ENCODE data around the gene CLPSL2. TPM values are rescaled to one million over a fixed set of nuclear protein-coding genes. Genes with fewer than 3 reads are reported as not detected.

The CLPSL2 gene
- polyA plus RNA-seq, 1 experiment: not detected

DNA sequence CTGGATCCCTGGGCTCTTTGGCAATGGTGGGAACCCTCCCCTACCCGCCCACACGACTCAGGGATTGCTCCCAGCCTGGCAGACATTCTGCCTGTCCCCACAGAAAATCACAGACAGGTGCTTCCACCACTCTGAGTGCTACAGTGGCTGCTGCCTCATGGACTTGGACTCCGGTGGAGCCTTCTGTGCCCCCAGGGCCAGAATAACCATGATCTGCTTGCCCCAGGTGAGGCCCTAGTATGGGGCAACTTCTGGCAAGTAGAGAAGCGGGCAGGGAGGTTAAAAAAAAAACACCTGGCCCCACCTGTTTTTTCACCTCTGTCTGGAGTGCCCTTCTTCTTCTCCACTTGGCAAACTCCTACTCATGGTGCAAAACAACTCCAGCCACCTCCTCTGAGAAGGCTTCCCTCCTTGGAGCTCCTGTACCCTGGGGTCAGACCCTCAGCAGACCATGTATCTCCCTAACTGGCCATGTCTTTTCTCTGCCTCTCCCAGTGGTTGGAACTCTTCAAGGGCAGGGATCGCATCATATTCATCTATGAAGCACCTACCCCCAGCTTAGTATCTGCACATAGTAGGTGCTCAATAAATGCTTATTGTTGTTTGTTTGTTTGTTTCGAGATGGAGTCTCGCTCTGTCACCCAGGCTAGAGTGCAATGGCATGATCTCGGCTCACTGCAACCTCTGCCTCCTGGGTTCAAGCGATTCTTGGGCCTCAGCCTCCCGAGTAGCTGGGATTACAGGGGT, 1.1 kb downstream of the CLPSL2 start:
- ChIA-PET CTCF (interaction anchor here (0.6 kb wide), 1 partner anchor 41 kb away, joined by 3 read pairs; no protein-coding TSS in a partner anchor), POLR2A (no interaction called here)
- no peak overlapping the region for H3K27ac ChIP-seq (ENCODE audit: low read depth, low read length)
- peaks cover 3% of the 10 kb centered on the region; the same call in 1 of the 2 replicates for H3K9me3 ChIP-seq (ENCODE audit: control insufficient read depth, insufficient read depth, low read length)
- TF ChIP-seq, protein P1, sequence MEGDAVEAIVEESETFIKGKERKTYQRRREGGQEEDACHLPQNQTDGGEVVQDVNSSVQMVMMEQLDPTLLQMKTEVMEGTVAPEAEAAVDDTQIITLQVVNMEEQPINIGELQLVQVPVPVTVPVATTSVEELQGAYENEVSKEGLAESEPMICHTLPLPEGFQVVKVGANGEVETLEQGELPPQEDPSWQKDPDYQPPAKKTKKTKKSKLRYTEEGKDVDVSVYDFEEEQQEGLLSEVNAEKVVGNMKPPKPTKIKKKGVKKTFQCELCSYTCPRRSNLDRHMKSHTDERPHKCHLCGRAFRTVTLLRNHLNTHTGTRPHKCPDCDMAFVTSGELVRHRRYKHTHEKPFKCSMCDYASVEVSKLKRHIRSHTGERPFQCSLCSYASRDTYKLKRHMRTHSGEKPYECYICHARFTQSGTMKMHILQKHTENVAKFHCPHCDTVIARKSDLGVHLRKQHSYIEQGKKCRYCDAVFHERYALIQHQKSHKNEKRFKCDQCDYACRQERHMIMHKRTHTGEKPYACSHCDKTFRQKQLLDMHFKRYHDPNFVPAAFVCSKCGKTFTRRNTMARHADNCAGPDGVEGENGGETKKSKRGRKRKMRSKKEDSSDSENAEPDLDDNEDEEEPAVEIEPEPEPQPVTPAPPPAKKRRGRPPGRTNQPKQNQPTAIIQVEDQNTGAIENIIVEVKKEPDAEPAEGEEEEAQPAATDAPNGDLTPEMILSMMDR (IDR thresholded peaks at IDR 0.05; ENCODE audit: low read depth, low read length): no peak
- peaks cover 35% of the 10 kb centered on the region for H3K27me3 ChIP-seq (ENCODE audit: control insufficient read depth, insufficient read depth, low read length)
- H3K4me3 ChIP-seq (ENCODE audit: low read depth, low read length): no peak overlapping the region
- DNase-seq (ENCODE audit: low read depth, low spot score): no peak

DNA sequence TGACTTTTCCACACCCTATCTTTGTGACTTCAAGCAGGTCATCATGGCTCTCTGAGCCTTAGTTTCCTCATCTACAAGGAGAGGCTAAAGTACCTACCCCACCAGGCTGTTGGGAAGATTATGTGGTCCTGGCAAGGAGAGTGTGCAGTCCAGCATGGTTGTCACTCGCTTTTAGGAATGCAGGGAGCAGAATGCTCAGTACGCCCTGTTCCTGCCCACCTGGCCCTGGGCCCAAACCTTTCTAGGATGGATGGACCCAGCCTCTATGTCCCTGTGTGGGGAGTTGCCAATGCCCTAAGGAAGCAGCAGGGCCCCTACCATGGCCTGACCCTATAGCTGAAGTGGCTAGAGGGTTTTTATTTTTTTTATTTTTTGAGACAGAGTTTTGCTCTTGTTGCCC, 2.0 kb downstream of the CLPSL2 start:
- ChIA-PET CTCF (no interaction called here), POLR2A (no interaction called here)
- Histone ChIP-seq H3K9me3 (ENCODE audit: control insufficient read depth, insufficient read depth, low read length) (peaks cover 3% of the 10 kb centered on the region; the same call in 1 of the 2 replicates), H3K4me3 (ENCODE audit: low read depth, low read length) (no peak overlapping the region), H3K27me3 (ENCODE audit: control insufficient read depth, insufficient read depth, low read length) (peaks cover 35% of the 10 kb centered on the region), H3K27ac (ENCODE audit: low read depth, low read length) (no peak overlapping the region)
- DNase-seq (ENCODE audit: low read depth, low spot score): no peak
- TF ChIP-seq, protein P1 (IDR thresholded peaks at IDR 0.05; ENCODE audit: low read depth, low read length): no peak

DNA sequence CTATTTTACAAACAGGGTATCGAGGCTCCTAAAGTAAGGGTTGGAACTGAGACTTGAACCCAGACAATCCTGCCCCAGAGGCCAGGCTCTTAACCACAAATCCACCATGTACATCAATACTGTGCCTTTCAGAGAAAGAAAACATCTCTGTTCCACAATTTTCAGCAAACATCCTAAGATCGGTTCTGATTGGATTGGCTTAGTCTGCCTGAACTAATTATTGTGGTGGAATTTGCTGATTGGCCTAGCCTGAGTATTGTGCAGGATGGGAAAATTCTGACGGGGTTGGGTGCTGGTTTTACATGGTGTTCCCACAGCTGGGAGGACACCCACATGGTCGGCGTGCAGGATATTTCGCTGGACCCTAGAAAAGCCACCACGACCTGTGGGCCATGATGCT, 4.3 kb downstream of the CLPSL2 start, which contains the start of gene CLPSL1:
CLPSL1 (plus strand) TSS at position 301 of the 400 bp plus-strand sequence; CDS start at position 393, 92 bp downstream.
- DNase-seq (ENCODE audit: low read depth, low spot score): no peak
- ChIA-PET CTCF (no interaction called here), POLR2A (no interaction called here)
- Histone ChIP-seq H3K27me3 (ENCODE audit: control insufficient read depth, insufficient read depth, low read length) (peaks cover 33% of the 10 kb centered on the region), H3K27ac (ENCODE audit: low read depth, low read length) (no peak within 1 kb of the TSS), H3K4me3 (ENCODE audit: low read depth, low read length) (no peak within 1 kb of the TSS), H3K9me3 (ENCODE audit: control insufficient read depth, insufficient read depth, low read length) (peaks cover 3% of the 10 kb centered on the region; the same call in 1 of the 2 replicates)
- TF ChIP-seq, protein P1 (IDR thresholded peaks at IDR 0.05; ENCODE audit: low read depth, low read length): no peak

DNA sequence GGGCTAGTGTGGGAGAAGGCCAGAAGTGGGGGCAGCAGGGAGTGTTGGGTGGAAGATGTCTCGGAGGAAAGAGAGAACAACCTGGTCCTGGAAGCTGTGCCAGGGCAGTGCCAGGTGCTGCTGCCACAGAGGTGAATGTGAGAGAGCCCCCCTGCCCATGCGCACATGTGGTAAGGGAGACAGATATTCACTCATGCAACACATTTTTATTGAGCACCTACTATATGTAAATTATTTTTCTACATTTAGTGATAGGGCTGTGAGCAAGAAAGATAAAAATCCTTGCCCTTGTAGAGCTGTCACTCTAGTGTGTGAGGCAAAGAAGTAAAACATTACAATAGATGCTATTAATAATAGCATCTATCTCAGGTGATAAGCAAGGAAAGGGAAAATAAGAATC, 4.9 kb downstream of the CLPSL2 start:
- H3K27me3 ChIP-seq (ENCODE audit: control insufficient read depth, insufficient read depth, low read length): peaks cover 35% of the 10 kb centered on the region
- TF ChIP-seq, protein P1 (IDR thresholded peaks at IDR 0.05; ENCODE audit: low read depth, low read length): no peak
- POLR2A ChIA-PET: no interaction called here
- no peak overlapping the region for H3K4me3 ChIP-seq (ENCODE audit: low read depth, low read length)
- DNase-seq (ENCODE audit: low read depth, low spot score): no peak
- CTCF ChIA-PET: no interaction called here
- no peak overlapping the region for H3K27ac ChIP-seq (ENCODE audit: low read depth, low read length)
- no peaks in the 10 kb centered on the region; the same call in 1 of the 2 replicates for H3K9me3 ChIP-seq (ENCODE audit: control insufficient read depth, insufficient read depth, low read length)

DNA sequence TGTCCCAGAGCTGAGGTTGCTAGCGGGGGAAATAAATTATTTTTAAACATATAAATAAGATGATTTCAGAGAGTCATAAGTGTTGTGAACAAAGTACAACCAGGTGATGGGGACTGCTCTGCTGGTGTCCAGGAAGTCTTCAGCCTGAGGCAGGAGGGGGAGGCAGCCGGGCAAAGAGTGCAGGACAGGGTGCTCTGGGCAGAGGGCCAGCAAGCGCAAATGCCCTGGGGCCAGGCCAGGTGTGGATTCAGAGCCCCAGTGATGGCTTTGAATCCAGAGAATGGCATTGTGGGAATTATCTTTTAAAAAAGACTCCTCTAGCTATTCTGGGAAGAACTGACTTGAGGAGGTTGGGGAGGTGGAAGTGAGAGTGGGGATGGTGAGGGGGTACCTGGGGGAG, 6.0 kb downstream of the CLPSL2 start:
- POLR2A ChIA-PET: interaction anchor here (0.5 kb wide), 1 partner anchor 13 kb away, joined by 3 read pairs; no protein-coding TSS in a partner anchor
- CTCF ChIA-PET: no interaction called here

More for the DNA sequence above, 6.0 kb downstream of the CLPSL2 start:
- no peak overlapping the region for H3K27ac ChIP-seq (ENCODE audit: low read depth, low read length)
- H3K27me3 ChIP-seq (ENCODE audit: control insufficient read depth, insufficient read depth, low read length): peaks cover 38% of the 10 kb centered on the region
- TF ChIP-seq, protein P1 (IDR thresholded peaks at IDR 0.05; ENCODE audit: low read depth, low read length): no peak
- peaks cover 8% of the 10 kb centered on the region; the same call in 1 of the 2 replicates for H3K9me3 ChIP-seq (ENCODE audit: control insufficient read depth, insufficient read depth, low read length)
- no peak for DNase-seq (ENCODE audit: low read depth, low spot score)
- no peak overlapping the region for H3K4me3 ChIP-seq (ENCODE audit: low read depth, low read length)

Measured in AG04450 (cell line).